GM19239 (cell line): ENCODE results near the gene ZNF799.
"Not testable (repeated sequence)": the region's sequence is repeated elsewhere in the genome, so short reads cannot be mapped to it uniquely, and the experiment has no call there.

Experiments used
- DNase-seq: peaks from one replicate; pipeline ENCODE4 v3.0.0; 2011; ENCODE audit warnings: low spot score; ENCODE audit not compliant: insufficient read length
- FAIRE-seq: peaks from 2 replicates; lab custom pipeline; 2011; peaks lifted over from hg19 to GRCh38; lab: Jason Lieb, UNC

ZNF799 gene

DNA sequence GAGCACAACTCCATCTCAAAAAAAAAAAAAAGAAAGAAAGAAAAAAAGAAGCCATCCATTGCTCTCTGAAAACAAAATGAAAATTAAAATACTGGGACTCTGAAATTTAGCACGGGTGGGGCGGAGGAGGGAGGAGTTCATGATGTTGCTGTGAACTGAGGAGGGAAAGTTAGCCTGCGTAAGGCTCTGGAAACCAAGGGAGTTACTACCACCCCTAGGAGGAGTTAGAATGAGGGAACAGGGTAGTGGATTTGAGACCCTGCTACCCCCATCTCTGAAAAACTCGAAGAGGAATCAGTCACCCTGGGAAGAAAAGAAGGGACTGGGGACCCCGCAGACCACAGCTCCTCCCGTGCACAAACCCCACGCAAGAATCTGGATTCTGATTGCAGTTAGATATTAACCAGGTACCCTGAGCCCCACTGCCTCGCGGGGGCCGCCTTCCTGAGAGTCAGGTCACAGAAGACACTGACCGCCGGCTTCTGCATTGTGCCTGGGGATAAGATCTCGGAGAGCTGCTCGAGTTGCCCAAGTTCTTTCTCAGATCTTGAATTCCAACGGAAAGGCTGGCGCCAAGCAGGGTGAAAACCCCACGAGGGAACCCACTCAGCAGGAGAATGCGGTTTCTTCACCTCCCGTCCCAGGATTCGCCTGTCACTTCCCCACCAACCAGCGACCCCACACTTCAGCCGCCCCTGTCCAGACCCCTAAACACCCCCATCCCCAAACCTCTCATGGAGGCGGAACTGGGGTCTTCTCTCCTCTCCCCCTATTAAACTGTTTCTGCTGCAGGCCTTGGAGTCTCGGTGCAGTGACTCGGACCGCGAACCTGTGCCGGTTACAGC, 36.5 kb downstream of the ZNF799 start:
- FAIRE-seq (no peak), DNase-seq (peak; percentile 27)

DNA sequence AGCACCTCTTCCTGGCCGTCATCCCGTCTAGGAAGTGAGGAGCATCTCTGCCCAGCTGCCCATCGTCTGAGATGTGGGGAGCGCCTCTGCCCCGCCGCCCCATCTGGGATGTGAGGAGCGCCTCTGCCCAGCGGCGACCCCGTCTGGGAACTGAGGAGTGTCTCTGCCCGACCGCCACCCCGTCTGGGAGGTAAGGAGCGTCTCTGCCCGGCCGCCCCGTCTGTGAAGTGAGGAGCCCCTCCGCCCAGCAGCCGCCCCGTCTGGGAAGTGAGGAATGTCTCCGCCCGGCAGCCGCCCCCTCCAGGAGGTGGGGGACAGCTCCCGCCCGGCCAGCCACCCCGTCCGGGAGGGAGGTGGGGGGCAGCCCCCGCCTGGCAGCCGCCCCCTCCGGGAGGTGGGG, 38.8 kb downstream of the ZNF799 start:
- DNase-seq, FAIRE-seq: not testable (repeated sequence)

DNA sequence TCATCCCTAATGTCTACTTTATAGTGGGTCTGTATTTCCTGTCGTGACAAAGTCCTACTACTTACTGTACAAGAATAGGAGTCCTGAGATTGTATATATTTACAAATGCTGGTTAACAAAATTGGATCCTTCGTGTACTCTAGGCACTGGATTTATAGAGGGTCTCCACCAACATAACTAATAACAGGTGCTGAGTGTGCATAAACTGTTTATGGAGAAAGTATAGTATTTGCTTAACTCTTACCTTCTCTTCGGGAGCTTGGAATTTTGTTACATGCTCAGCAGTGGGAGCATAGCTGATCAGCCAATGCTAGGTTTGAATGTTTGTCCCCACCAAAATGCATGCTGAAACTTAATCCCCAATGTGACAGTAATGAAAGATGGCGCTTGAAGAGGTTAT, 47.7 kb downstream of the ZNF799 start:
- DNase-seq (no peak), FAIRE-seq (no peak)

DNA sequence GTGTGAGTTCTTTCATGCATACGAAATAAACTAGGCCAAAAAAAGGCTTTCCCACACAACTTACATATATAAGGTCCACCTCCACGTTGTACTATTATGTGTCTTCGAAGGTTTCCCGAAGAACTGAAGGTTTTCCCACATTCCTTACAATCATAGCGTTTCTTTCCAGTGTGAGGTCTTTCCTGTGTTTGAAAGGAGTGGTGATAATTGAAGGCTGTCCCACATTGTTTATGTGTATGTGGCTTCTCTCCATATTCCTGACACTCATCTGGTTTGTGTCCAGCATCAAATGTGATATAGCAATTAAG, 50.2 kb downstream of the ZNF799 start:
- DNase-seq (no peak), FAIRE-seq (no peak)

GRCh38 chr19:12350185-12350889, 50.7 kb downstream of the ZNF799 start:
- no peak for FAIRE-seq

GRCh38 chr19:12346896-12347295, 54.2 kb downstream of the ZNF799 start:
- FAIRE-seq (peak; percentile 18), DNase-seq (no peak)

More at GRCh38 chr19:12350185-12350889, 50.7 kb downstream of the ZNF799 start:
- DNase-seq, result no peak

DNA sequence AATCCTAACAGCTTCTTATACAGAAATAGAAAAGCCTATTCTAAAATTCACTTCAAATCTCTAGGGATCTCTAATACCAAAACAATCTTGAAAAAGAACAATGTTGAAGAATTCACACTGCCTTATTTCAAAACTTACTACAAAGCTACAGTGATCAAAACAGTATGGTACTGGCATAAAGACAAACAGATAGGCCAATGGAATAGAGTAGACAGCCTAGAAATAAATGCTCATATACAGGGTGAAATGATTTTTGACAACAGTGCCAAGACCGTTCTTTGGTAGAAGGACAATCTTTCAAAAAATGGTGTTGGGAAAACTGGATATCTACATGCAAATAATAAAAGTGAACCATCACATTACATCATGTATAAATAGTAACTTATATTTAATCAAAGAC, 55.9 kb downstream of the ZNF799 start:
- FAIRE-seq (no peak), DNase-seq (no peak)
